ENCODE results near the gene AFF1.
A peak's percentile ranks its signal among the peaks of the same experiment; 100 is the strongest.

Gene AFF1

DNA sequence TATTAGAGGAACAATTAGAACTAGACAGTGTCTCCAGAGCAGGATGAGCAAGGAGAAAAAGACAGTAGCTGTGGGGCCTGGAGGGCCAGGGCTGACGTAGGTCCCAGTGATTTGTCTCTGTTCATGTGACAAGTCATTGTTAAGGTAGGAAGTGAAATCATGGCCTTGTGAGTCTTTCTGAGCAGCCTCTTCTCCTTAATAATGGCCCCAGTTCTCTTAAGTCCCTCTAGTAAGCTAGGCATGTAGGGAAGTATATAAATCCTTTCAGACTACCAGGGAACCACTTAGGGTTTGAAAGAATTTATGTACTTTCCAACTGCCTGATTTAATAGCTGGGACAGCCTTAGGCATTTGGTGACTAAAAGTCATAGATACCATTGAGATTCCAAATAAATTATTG is 152.6 kb downstream of the AFF1 start:
- TF ChIP-seq, protein P1, sequence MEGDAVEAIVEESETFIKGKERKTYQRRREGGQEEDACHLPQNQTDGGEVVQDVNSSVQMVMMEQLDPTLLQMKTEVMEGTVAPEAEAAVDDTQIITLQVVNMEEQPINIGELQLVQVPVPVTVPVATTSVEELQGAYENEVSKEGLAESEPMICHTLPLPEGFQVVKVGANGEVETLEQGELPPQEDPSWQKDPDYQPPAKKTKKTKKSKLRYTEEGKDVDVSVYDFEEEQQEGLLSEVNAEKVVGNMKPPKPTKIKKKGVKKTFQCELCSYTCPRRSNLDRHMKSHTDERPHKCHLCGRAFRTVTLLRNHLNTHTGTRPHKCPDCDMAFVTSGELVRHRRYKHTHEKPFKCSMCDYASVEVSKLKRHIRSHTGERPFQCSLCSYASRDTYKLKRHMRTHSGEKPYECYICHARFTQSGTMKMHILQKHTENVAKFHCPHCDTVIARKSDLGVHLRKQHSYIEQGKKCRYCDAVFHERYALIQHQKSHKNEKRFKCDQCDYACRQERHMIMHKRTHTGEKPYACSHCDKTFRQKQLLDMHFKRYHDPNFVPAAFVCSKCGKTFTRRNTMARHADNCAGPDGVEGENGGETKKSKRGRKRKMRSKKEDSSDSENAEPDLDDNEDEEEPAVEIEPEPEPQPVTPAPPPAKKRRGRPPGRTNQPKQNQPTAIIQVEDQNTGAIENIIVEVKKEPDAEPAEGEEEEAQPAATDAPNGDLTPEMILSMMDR (conservative IDR thresholded peaks at IDR 0.05; ENCODE audit: control insufficient read depth, insufficient read depth, low read depth, low read length): no peak
- no peak for DNase-seq (ENCODE audit: low read depth)
- H3K4me3 ChIP-seq (ENCODE audit: control insufficient read depth, low read depth, low read length): no peak overlapping the region

DNA sequence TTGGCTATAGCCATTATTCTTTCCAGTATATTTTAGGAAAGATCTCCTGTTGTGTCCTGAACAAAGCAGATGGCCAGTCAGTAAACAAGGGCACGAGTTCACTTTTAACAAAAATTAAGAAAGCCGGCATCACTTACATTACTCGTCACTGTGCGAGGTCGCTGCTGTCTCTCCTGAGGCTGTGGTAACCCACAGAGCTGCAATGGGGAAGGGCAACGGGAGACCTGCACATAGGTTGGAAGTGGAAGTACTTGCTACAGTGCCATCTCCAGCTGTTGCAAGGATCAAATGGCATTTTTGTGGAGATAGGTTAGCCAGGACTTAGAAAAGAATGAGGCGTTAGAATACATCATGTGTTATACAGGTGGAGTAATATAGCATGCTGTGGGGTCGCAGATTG is 153.4 kb downstream of the AFF1 start:
- DNase-seq (ENCODE audit: low read depth): no peak
- H3K4me3 ChIP-seq (ENCODE audit: control insufficient read depth, low read depth, low read length): no peak overlapping the region
- TF ChIP-seq, protein P1 (conservative IDR thresholded peaks at IDR 0.05; ENCODE audit: control insufficient read depth, insufficient read depth, low read depth, low read length): no peak

DNA sequence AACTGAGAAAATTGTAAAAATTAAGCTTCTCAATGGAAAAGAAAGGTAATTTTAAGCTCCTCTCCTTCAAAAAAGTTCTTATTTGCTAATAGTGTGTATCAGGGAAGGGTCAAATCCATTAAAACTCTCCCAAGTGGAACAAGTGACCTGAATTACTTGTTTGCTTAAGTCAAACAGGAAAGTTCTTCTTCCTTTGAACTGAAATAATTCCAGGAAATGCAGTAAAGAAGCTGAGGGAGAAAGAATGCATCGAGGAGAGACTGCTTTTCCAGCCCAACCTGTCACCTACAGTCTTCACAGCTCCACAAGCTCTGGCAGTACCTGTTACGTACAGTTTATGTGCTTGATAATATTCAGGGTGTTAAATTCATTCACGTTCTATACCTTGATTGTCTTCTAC is 154.6 kb downstream of the AFF1 start:
- DNase-seq (ENCODE audit: low read depth): no peak
- H3K4me3 ChIP-seq (ENCODE audit: control insufficient read depth, low read depth, low read length): no peak overlapping the region
- TF ChIP-seq, protein P1 (conservative IDR thresholded peaks at IDR 0.05; ENCODE audit: control insufficient read depth, insufficient read depth, low read depth, low read length): no peak

DNA sequence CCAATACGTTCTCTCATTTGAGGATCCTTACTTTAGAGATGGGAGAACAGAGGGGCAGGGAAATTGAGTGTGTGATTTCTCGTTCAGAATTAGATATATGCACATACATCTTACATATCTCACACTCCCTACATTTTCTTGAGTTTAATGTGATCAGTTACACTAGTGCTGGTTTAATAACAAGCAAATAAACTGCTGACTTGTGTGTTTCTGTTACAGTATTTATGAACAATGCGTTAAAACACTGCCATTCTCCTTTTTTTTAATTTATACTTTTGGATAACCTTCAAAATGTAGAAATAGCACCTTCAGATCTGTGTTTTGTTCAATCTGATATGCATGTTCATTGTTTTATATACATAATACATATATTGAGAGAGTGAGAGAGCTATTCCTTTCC is 155.5 kb downstream of the AFF1 start:
- H3K4me3 ChIP-seq (ENCODE audit: control insufficient read depth, low read depth, low read length): no peak overlapping the region
- DNase-seq (ENCODE audit: low read depth): no peak
- TF ChIP-seq, protein P1 (conservative IDR thresholded peaks at IDR 0.05; ENCODE audit: control insufficient read depth, insufficient read depth, low read depth, low read length): no peak

DNA sequence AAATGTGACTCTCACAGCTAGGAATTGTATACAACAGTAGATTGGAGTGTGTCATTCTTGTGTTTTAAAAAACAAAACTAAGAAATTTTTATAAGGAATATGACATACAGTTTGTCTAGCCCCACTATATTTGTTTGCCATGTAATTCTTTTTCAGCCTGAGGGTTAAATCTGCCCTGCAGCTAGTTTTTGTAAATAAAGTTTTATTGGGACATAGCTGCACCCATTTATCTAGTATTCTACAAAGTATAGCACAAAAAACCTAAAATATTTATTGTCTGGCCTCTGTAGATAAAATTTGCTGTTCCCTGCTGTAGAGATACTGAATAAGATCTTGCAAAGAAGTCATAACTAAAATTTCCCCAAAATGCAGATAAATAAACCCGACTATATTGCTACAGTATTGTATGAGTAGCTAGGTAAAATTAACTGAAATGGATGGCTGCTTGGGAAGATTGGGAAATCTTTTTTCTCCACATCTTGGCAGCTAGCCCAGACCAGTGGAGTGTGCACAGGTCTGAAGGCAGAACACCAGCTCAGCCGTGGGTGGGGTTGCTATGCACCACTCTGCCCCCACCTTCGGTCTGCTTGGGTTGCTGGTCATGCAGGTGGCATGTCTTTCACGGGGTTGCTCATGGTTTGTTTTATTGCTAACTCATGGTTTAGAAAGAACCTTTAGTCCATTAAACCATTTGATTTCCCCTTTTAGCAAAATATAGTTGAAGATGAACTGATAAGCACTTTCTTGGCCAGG is 157.8 kb downstream of the AFF1 start:
- TF ChIP-seq, protein P1 (conservative IDR thresholded peaks at IDR 0.05; ENCODE audit: control insufficient read depth, insufficient read depth, low read depth, low read length): no peak
- H3K4me3 ChIP-seq (ENCODE audit: control insufficient read depth, low read depth, low read length): no peak overlapping the region
- peak; percentile 93 for DNase-seq (ENCODE audit: low read depth)

DNA sequence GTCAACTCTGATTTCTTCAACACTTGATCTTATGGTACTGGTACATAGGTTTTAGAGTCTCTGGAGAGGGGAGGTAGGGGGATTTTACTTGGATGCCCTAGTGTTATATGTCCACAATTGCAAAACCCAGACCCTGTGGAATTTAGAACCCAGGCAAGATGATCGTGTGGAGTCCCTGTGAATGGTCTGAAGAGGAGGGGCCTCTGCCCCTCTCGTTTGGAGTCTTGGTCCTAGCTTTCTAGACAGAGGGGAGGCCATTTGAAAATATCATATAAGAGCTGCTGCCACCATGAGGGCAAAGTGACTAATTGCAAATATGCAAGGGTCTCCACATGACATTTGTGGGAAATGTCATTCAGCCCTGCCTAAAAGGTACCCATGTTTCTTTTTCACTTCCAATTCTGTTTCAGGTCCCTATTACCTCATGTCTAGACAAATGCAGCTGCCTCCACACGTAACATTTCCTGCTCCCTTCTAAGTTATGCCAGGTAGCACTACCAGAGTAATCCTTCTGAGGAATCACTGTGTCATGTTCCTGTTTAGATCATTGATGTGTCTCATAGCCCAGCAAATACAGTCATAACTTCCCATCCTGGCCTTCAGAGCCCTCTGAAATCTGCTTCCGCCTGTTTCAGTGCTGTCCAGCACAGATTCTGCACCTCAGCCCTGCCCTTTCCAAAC is 158.8 kb downstream of the AFF1 start:
- DNase-seq (ENCODE audit: low read depth): peak; percentile 54
- H3K4me3 ChIP-seq (ENCODE audit: control insufficient read depth, low read depth, low read length): no peak overlapping the region
- TF ChIP-seq, protein P1 (conservative IDR thresholded peaks at IDR 0.05; ENCODE audit: control insufficient read depth, insufficient read depth, low read depth, low read length): peak; percentile 55
